Stimulated activated CD4-positive, alpha-beta T cell treated with anti-CD3 and anti-CD28 coated beads, Interleukin-2, amount 100 ng/mL, for 48 hours (primary cell): ENCODE measurements around the gene IFI27.
"Not testable (repeated sequence)": the region's sequence is repeated elsewhere in the genome, so short reads cannot be mapped to it uniquely, and the experiment has no call there.

Experiments
- DNase-seq, 2 donors: peaks; one replicate each; pipeline ENCODE4 v3.0.0-alpha.2; 2020

The IFI27 gene

DNA sequence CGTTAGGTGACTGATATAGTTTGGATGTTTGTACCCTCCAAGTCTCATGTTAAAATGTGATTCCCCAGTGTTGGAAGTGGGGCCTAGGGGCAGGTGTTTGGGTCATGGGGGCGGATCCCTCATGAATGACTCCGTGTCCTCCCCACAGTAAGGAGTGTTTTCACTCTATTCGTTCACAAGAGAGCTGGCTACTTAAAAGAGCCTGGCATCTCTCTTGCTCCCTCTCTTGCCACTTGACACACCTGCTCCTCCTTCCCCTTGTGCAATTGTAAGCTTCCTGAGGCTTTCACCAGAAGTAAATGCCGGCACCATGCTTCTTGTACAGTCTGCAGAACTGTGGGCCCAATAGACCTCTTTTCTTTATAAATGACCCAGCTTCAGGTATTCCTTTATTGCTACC is 16.3 kb downstream of the IFI27 start:
- no peak for DNase-seq

DNA sequence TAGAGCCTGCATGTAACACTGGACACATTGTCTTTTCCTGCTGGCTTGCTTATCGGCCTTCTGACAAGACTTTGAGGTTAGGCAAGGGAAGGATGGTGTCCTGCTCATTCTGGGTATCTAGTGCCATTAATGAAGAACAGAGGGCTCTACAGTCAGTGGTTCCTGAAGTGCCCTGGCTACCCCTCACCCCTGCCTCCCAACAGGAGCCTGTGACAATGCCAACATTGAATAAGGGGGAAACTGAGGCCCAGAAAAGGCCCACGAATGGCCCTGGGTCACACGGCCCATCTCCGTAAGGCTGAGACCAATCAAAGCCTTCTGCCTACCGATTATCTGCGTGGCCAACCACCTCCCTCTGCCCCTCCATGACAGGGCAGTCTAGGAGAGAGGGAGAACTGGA is 16.8 kb downstream of the IFI27 start:
- DNase-seq, result no peak

GRCh38 chr14:94128216-94128839 is 17.8 kb downstream of the IFI27 start:
- no peak for DNase-seq

- peak; percentile 48 to 55 for DNase-seq
Observed at GRCh38 chr14:94129111-94129757, 18.7 kb downstream of the IFI27 start, which contains the start of gene IFI27L2. Gene IFI27L2, minus strand, starts transcription at chr14:94129604. Its CDS starts 40 bp downstream, at chr14:94129564.

DNA sequence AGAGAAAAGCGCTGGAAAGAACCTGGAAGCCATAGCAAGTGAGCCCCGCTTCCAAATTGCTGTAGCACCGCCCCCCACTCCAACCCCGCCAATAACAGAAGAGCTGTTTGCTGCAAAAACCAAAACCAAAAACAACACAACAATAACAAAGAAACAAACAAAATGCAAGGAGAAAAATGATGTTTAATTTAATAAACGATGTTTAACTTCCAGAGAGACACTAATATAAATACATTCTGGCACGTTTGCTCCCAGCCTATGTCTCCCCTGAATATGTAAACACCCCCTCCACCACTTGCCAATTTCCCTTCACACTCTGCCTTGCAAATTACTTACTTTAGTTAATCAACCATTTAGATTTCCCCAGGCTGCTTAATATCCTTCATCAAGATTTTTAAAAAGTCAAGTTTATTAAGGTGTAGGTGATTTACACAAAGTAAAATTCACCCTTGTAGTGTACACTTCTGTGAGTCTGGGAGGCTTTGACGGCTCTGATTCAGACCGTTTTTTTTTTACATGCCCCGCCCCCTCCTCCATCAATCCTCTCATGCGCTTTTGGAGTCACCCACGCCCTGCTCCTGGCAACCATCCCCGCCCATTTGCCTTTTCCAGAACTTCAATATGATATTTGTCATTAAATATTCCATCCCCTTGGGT is 19.4 kb downstream of the IFI27 start:
- DNase-seq, result no peak

GRCh38 chr14:94132285-94132887 is 21.9 kb downstream of the IFI27 start:
- DNase-seq, result peak; percentile 53 to 63

DNA sequence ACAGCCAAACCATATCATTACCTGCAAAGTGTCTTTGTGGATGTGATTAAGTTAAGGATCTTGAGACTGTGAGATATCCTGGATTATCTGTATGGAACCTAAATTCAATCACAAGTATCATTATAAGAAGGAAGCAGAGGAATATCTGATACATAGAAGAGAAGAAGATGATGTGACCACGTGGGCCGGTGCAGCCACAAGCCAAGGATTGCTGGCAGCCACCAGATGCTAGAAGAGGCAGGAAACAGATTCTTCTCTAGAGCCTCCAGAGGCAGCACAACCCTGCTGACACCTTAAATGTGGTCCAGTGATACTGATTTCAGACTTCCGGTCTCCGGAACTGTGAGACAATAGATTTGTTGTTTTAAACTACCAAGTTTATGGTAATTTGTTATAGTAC is 24.9 kb downstream of the IFI27 start:
- DNase-seq, result no peak

DNA sequence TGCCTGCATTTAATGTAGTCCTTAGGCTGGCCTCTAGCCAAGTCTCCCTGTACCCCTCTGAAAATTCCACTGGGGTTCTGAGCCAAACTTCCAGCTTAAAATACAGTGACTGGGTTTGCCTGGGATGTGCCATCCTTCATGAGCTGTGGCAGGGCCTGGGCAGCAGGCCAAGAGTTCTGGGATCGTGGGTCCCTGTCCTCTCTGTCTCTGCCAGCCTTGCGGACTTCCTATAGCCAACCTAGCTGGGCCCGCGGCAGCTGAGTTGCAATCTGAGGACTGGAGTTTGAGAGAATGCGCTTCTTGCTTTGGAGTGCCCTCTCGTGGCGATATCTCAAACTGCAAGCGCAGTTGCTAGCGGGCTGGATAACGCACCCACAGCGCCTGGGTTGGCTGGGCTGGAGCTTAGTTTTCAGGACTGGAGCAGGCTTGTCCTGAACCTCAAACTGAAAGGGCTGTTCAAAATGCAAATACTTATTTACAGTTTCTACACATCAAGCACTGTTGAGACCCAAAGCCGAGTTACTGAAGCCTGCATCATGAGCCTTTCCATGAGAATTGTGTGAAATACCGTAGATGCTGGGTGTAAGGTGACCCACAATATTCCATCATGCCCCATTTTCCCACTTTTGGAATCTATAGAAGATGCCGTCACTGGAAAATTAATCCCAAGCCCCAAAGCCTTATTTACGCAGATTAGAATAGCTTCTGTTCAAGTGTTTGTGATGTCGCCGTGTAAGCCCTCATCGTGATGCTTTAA is 26.2 kb downstream of the IFI27 start:
- peak; percentile 85 to 88 for DNase-seq

DNA sequence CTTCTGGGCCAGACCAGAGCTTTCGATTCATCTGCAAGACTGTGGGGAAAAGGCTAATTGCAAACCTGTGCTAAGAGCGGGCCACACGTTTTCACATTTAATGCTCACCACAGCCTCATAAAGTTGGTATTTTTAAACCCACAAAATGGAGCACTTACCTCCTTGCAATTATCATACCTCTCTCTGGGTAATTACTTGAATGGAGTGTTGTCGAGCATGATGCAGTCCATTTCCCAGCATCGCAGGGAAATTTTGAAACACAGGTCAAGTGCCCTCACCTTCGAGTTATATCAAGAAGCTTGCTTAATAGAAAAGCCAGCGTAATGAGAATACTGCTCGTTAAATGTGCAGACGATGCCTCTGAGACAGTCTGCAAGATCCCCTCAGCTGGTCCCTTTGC is 27.7 kb downstream of the IFI27 start:
- no peak for DNase-seq

GRCh38 chr14:94139006-94139405 is 28.5 kb downstream of the IFI27 start:
- DNase-seq, result no peak

GRCh38 chr14:94139421-94139820 is 28.9 kb downstream of the IFI27 start:
- DNase-seq, result no peak

DNA sequence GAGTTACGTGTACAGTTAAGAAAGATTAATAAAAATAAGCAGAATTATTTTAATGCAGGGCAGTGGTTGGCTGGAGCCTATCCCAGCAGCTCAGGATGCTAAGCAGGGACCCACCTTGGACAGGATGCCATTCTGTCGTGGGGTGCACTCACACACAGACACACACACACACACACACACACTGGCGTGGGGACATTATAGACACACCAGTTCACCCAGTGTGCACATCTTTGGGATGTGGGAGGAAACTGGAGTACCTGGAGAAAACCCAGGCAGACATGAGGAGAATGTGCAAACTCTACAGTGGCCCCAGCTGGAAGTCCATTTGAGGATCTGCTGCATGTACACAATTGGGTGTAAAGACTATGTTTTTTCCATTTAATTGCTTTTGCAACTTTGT is 31.7 kb downstream of the IFI27 start:
- no peak for DNase-seq

DNA sequence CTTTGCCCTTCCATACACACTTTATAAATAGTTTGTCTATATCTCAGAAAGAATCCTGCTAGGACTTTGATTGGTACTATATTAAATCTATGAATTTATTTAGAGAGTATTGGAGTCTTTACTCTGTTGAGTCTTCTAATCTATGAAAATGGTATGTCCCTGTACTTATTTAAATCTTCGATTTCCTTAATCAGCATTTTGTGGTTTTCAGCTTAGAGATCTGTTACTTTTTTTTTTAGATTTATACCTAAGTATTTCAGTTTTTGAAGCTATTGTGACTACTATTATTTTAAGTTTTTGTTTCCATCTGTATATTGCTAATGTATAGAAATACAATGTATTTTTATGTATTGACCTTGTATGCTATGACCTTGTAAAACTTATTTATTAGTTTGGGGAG is 32.3 kb downstream of the IFI27 start:
- no peak for DNase-seq

DNA sequence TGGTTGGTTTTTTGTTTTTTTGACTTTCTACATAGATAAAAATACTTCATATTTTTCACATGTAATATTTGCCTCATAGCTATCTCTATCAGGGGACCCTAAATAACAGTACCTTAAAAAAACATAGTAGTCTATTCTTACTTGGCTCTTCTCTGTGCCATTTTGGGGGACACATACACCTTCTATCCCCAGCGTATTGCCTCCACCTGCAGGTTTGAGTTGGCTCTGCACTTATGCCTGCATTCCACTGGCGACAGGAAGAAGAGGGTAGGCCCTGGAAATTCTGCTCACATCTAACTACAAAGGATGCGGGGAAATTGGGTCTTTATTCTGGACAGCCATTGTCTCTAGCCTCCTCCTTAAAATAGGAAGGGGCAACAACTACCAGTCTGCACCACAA is 32.7 kb downstream of the IFI27 start:
- DNase-seq, result no peak

GRCh38 chr14:94143711-94144110 is 33.2 kb downstream of the IFI27 start:
- no peak for DNase-seq

DNA sequence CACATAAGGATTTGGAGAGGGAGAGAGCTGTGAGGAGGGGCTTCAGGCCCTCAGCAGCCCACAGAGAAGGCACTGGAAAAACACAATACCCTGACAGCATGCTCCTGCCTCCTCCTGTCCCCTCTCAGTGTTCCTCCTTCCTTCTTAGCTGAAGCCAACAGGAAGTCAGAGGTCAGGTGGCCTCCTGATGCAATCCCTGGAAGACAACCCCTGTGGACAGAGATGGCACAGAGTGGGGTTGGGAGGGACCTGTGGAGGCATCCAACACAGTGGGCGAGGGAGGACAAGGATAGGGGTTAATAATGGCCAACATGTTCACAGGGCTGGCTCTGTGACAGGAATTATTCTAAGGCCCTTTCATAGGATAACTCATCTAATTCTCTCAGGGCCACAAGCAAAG is 34.2 kb downstream of the IFI27 start:
- no peak for DNase-seq

DNA sequence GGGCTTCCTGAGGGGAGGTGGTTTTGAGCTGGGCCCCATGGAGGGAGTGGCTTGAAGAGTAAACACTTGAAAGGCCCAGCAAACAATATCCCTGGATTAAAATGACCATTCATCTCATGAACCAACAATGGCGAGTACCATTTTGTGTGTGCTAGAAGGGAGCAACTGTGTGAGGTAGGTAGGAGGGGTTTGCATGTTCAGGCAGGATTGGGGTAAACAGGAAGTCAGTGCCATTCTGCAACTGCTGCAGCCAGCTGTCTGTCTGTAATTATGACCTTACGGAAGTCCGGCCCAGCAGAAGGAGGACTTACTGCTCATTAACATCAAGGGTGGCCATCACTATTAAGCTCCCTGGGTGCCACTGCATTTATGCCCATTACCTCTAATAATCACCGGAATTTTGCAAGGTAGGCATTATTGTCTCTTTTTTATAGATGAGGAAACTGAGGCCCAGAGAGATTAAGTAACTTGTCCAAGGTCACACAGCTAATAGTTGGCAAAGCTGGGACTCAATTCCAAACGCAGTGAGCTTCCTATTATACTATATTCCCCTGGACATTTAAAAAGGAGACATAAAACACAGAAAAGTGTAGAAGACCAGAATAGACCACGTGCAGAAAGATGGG is 35.5 kb downstream of the IFI27 start:
- DNase-seq, result no peak

DNA sequence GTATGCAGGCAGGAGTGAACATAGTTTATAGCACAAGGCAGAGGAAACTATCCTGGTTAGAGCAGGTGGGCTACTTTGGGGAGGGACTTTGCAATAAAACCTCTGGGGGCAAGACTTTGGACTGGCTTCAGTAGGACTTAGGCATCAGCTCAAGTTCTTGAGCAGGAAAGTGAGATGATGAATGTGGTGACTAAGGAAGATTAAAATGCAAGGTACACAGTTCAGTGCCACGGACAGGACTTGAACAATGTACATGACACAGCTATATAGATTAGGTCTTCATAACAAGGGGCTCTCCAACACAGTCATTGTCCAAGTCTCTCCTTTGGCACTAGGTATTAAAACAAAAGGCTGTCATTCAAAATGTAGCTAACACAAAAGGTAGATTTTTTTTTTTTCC is 42.1 kb downstream of the IFI27 start:
- no peak for DNase-seq

DNA sequence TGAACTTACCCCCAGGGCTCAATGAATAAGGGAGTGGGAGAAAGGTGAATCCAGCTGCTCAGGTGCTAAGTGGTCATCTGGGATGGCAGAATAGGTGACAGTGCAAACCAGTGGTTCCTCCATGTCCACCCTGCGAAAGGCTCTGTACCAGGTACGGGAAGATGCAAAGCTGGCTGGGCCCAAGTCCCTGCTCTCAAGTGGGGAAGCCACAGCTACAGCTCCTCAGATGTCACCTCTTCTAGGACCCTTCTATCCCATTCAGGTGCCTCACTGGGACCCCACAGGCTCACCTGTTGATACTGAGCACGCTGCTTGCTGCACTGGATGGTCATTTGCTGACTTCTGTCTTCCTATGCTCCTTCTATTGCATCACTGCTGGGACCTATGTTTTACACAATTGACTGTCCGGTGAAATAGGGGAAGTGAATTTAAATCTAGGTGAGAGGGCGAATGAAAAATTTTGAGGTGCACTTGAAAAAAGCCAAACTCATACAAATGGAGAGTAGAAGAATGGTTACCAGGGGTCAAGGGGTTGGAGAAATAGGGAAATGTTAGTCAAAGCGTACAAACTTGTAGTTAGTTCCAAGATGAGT is 43.3 kb downstream of the IFI27 start:
- no peak for DNase-seq

GRCh38 chr14:94156143-94156542 is 45.6 kb downstream of the IFI27 start:
- not testable (repeated sequence) for DNase-seq

GRCh38 chr14:94157197-94157596 is 46.7 kb downstream of the IFI27 start:
- DNase-seq, result no peak

DNA sequence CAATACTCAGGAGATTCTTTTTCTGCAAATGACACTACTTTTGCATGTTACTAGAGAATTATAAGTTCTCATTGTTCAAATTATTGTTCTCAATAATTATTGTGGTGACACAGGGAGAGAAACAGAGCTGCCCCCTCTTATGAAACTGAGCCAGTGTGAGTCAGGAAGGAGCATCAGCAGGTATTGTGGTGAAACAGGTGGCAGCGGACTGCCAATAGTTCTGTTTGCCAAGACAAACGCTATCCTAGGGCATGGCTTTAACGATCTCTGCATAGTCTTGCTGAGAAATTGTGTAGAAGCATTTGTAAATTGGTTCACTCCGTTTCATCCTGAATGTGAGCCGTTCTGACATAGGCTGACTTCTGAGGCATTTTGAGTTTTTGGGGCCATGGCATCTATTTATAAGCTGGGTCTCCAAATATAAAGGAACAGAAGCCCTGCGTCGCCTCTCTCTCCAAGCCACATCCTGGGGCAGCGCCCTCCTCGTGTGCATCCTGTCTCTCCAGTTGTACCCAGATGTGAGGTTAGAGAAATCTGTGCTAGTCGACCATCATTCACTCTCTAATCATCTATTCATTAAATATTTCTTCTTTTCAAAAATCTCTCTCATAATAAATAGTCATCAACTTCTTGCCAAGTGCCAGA is 47.8 kb downstream of the IFI27 start:
- no peak for DNase-seq
